ENCODE results near the gene LACTB.

The LACTB gene

GRCh38 chr15:63076714-63077046 is 45.0 kb upstream of the LACTB start:
- H3K27ac ChIP-seq, result no peak overlapping the region
- TF ChIP-seq CTCF (conservative IDR thresholded peaks at IDR 0.05), result no peak

GRCh38 chr15:63077952-63078351 is 43.7 kb upstream of the LACTB start:
- TF ChIP-seq CTCF (conservative IDR thresholded peaks at IDR 0.05), result no peak
- H3K27ac ChIP-seq, result no peak overlapping the region

- no peak overlapping the region for H3K27ac ChIP-seq
Observed at GRCh38 chr15:63079947-63080626, 41.6 kb upstream of the LACTB start.

GRCh38 chr15:63080634-63081250 is 40.9 kb upstream of the LACTB start:
- no peak overlapping the region for H3K27ac ChIP-seq
- no peak for TF ChIP-seq CTCF (conservative IDR thresholded peaks at IDR 0.05)

More at GRCh38 chr15:63079947-63080626, 41.6 kb upstream of the LACTB start:
- TF ChIP-seq CTCF (conservative IDR thresholded peaks at IDR 0.05), result no peak

- no peak for TF ChIP-seq CTCF (conservative IDR thresholded peaks at IDR 0.05)
- H3K27ac ChIP-seq, result no peak overlapping the region
Observed at GRCh38 chr15:63082366-63082765, 39.3 kb upstream of the LACTB start.

- TF ChIP-seq CTCF (conservative IDR thresholded peaks at IDR 0.05), result no peak
Observed at GRCh38 chr15:63083044-63083443, 38.6 kb upstream of the LACTB start.

GRCh38 chr15:63083541-63083940 is 38.1 kb upstream of the LACTB start:
- no peak overlapping the region for H3K27ac ChIP-seq
- no peak for TF ChIP-seq CTCF (conservative IDR thresholded peaks at IDR 0.05)

More at GRCh38 chr15:63083044-63083443, 38.6 kb upstream of the LACTB start:
- no peak overlapping the region for H3K27ac ChIP-seq

All from VCaP (cell line).